GM18867 (cell line): ENCODE results near the gene SUGP2.
"Not testable (repeated sequence)": the region's sequence is repeated elsewhere in the genome, so short reads cannot be mapped to it uniquely, and the experiment has no call there.

Source experiments
- ATAC-seq: cut with Tn5 transposase; IDR thresholded peaks from one replicate; pipeline ENCODE4 v1.9.1; 2021; ENCODE audit warnings: mild to moderate bottlenecking, moderate library complexity; ENCODE audit not compliant: unreplicated experiment

Gene SUGP2

DNA sequence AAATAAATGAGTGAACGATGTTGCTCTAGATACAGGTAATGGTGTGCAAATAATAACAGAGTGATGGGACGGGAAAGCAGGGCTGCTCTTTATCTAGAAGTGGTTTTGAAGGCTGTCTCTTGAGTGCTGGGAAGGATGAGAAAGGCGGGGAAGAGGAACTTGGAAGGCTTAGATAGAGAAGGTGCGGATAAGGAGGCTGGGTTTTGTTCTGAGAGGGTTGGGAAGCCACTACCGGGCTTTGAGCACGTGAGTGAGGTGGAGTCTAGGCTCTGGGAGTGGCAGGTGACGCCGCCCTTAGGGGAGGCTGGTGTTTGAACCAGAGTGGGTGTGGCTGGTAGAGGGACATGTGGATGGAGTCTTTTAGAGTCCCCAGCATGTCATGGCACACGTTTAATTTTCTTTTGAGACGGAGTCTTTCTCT, 897 bp upstream of the SUGP2 start:
- peak; percentile 40 for ATAC-seq

DNA sequence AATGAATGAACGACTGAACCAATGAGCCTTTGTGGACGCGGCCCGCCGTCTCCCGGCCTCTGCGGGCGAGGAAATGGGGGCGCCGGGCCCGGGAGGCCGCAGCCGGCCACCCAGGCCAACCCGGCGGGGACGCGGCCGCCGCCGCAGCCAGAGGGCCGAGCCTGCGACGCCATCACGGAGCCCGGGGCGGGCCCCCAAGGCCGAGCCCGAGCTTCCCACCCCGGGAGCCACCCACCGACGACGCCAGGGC, 216 bp downstream of the SUGP2 start:
- ATAC-seq = no peak

DNA sequence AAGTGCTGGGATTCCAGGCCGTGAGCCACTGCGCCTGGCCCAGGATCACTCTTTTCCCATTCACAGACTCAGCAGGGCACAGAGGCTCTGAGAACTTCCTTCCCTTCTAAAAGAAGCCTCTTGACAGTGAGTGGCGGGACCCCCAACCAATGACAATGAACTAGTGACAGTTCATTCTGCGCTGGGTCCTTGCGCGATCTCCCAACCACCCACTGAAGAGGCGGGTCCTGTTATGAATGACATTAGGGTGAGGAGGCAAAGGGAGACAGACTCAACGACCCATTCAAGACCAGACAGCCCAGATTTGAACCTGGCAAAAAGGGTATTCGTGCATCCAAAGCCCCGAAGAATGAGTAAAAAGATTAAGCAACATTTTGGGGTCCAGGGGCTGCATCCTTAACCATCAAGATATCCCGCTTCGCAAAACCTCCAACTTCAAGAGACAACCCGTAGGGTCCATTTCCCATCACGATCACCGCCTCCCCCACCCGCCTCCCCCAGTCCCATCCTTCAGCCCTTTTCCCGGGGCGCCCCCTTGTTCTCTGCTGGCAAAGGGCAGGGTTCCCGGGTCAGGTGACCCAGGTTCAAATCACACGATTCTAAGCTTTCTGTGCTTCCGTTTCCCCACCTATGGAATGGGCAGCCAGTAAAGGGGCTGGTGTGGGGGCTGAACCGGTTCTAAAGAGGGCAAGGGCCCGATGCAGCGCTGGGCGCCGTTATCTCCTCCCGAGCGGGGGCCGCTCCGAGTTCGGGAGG, 719 bp downstream of the SUGP2 start:
- no peak for ATAC-seq

DNA sequence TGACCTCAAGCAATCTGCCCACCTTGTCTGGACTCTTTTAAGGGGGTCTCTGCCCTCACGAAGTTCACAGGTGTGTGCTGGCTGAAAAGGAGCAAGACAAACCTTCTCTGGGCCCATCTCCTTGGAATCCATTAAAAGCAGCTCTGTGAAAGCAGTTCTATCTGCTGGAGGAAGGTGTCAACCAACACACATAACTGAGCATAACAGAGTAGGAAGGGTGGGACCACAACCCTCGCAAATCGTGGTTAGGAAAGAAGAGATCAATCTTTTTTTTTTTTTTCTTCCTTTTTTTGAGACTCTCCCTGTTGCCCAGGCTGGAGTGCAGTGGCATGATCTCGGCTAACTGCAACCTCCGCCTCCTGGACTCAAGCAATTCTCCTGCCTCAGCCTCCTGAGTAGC, 1.4 kb downstream of the SUGP2 start:
- ATAC-seq = no peak

DNA sequence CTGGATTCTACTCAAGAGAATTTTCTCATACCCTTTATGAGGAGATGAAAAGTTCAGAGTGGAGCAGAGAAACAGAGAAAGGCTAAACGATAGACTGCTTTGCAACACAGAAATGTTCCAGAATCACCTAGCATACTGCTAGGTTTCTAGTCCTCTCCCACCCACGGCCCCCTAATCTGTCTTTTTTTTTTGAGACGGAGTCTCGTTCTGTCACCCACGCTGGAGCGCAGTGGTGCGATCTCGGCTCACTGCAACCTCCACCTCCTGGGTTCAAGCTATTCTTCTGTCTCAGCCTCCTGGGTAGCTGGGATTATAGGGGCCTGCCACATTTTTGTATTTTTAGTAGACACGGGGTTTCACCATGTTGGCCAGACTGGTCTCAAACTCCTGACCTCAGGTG, 4.8 kb downstream of the SUGP2 start:
- ATAC-seq = no peak

DNA sequence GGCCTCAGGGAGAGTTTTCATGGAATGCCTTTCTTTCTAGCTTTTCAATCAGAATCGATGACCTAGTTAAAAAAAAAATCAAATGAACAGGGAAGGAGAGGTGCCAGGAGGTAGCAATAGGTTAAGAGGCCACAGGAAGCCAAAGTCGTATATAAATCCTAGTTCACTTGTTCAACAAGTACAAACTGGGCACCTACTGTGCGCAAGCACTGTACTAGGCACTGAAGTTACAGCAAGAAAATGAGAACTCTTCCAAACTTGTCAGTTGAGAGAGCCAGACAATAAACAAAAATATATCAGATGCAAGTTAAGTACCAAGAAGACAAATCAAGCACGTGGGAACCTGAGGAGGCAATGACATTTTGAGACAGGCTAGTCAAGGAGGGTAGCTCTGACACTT, 6.1 kb downstream of the SUGP2 start:
- no peak for ATAC-seq

DNA sequence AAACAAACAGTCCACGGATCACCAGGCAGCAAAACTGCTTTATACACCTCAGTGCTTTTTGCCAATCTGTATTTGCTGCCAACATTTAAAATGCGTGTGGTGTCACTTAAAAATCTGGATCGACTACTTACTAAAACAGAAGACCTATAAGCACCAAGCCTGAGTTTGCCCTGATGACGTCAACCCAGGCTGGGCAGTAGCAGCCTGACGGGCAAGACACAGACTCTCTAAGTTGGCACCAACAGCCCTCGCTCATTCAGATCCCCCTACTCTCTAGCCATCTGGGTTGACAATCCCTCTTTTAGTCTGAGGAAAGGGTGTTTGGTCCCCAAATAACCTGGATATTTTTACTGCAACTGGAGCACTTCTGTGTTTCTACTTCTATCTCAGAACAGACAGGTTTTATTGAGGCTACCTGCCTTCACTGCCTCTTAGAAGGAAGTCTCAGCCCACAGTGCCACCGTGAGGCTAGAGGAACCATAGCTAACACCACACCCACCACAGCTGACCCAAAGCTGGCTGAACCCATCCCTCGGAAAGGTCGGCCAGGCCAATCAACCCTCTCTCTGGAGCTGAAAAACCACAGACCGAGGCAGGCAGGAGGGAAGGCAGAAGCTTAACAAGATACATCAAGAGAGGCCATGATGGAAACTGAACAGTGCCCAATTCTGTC, 6.9 kb downstream of the SUGP2 start:
- ATAC-seq = no peak

DNA sequence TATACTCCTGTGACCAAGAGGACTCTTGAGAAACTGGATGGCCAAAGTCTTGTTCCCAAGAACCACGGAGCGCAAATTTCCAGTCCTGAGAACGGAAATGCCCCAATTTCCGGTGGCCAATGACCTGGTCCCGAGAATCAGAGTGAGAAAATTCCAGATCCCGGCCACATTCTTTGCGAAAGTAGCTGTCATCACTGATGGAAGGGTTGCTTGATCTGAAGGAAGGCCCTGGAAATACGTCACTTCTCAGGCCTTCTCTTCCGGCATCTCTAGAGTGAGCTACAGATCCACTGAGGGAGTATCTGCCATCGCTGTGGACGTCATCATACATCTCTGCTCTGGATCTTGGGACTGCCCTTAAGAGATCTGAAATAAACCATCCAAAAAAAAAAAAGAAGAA, 7.5 kb downstream of the SUGP2 start:
- ATAC-seq = no peak

DNA sequence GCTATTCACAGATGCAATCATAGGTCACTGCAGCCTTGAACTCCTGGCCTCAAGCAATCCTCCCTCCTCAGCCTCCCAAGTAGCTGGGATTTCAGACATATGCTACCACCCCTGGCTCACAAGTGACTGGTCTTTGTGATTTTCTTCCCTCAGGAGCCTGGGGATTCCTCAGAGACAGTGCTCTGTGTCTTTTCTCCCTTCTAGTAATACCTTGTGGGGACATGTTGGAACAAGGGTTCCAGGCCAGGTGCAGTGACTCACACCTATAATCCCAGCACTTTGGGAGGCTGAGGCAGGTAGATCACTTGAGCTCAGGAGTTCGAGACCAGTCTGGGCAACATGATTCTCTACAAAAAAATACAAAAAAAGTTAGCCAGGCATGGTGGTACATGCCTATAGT, 9.9 kb downstream of the SUGP2 start:
- ATAC-seq = not testable (repeated sequence)

DNA sequence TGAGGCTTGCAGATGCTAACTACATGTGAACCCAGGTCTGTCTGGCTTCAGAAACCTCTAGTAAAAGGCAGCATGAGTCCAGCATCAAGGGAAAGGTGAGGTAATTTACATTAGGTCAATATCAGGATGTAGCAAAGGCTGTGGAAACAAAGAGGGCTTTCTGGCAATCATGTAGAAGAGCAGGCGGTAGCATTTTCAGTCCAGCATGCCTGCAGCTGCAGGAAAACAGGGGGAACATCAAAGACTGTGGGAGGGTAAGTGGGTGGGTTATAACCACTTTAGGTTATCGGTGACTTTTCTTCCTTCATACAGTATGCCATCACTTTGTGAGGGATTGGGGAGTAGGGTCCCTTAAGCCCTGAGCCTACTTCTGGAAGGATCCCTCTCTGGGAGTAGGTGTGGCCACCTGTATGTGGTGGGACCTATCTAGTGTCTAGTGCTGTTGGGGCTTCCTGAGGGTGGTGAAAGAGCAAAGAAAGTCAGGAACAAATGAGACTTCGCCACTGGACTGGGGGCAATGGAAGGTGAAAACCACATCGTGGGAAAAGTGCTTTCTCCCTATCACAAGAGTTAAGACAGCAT, 10.8 kb downstream of the SUGP2 start:
- no peak for ATAC-seq

DNA sequence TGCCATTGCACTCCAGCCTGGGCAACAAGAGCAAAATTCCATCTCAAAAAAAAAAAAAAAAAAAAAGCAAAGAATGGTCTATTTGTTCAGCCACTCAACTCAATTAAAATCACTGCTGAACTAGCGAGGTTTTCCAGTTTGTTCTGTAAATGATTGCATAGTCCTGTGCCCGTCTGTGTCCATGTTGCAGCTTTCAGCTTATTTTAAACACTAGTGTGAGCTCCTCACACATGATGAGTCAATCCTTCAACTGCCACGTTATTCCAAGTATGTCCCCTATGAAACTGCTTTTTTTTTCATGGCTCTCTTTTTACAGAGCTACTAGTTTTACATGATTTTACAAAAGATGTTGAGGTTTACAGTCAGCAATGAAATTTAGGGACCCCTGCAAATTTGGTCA, 12.2 kb downstream of the SUGP2 start:
- ATAC-seq = no peak

DNA sequence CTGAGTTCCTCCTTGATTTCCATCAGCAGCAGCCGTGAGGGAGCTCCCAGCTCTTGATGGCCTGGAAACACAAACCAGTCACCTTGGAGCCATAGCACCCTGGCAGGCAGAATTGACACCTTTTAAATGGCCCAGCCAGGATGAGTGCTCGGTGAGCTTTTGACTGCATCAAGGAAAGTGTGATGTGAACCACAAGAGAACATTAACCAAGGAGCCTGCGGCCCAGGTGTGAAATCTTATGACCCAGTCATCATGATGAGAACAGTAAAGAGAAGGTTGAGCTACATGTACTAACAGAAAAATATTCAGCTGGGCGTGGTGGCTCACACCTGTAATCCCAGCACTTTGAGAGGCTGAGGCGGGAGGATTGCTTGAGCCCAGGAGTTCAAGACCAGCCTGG, 22.8 kb downstream of the SUGP2 start:
- no peak for ATAC-seq

DNA sequence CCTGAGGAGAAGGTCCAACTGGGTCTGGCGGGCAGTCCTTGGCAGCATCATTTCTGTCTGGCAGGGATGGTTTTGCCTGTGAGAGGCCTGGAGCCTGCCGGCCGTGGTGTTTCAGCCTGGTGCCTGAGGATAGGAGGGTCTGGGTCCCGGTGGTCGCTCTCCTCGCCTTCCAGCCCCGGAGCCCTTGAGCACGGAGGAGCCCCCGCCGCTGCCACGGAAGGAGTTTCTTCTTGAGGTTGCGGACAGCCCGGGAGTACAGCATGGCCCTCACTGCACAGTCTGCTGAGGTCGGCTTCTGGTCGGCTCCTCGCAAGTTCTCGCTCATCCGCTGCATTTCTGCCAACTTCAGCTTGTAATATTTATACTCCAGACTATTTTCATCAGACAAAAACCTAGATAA, 23.4 kb downstream of the SUGP2 start:
- no peak for ATAC-seq

DNA sequence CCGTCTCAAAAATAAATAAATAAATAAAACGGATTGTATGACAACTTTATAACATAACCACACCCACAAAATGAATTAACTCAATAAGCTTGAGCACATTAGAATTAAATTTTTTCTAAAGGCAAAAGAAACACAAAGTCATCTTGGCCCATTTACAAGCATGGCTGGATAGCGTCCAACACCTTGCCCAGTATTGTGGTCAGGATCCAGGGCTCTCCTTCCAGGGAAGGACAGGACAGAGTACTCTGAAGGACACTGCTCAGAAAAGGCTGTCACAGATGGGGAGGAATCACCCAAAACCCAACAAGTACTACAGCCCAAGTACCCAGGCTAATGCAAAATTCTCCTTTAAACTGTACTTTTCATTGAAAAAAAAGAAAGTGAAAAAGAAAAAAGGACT, 27.1 kb downstream of the SUGP2 start:
- ATAC-seq = no peak

DNA sequence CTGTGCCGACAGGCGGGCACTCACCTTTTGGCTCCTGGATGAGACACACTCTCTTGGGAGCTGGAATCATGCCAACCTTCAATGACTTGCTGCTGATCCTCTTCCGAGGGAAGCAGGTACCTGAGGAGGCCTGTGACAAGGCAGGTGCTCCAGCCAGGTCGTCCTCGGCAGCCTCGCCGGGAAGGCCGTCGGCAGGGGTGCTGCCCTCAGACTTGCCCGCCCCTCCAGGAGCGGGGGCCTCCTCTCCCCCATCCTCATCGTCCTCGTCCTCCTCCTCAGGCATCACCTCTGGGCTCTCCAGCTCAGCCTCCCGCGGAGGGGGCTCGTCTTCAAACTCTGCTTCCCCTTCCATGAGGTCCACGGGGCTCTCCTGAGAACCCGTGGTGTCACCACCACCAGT, 29.2 kb downstream of the SUGP2 start:
- no peak for ATAC-seq

DNA sequence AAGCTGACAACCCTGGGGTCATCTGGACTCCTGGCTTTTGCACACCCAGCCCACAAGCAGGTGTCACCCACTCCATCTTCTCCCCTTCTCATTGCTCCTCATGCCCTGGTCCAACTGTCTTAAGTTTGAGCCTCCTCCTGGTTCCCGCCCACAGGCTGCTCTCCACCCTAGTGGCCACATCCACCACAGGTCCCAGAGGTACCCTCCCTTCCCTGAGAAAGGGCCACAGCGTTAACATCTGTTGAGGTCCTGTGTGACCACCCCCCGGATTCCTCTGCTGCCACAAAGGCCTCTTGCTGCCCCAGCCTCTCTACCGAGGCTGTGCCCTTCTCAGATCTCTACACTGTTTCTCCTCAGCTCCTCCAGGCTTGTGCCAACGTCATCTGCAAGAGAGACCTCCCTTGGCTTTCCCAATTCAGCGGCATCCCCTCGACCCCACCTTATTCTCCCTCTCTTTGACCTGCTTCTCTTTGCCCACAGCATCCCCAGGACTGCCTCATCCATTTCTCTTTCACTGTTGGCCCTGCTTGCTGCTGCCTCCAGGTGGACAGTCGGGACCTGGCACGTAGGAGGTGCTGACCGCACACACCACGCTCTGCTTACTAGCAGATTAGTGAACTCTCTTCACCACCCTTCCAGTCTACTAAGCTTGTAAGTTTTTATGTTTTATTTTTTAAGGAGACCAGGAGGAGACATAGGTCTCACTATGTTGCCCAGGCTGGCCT, 33.3 kb downstream of the SUGP2 start:
- no peak for ATAC-seq

DNA sequence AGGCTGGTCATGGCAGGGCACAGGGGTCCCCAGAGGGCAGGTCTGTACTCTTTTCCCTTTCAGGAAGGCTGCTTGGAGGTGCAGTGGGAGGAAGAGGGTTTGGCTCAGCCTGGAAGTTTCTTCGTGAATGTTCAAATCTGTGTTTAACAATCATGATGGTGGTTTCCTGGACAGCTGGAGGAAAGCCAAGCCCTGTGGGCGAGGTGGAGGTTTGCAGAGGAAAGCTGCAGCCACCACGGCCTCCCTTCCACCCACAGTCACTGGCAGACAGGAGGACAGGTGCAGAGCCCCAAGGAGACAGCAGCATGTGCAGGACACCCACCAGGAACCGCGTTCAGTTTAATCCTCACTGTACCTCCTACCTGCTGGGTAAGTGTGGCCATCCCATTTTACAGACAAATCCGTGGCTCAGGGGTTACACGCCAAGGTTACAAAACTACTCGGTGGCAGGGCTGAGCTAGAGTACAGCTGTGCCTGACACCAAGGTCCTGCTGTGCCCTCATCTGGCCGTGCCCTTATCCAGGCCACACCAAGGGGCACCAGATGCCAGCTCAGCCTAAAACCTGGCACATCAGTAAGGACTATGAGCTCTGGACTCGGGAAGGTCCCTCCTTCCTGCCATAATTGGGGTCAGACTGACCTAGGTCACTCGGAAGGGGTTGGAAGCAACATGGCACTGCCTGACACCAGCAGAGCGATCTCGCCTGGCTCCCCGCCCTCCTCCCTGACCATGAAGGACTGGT, 34.1 kb downstream of the SUGP2 start:
- ATAC-seq = no peak

DNA sequence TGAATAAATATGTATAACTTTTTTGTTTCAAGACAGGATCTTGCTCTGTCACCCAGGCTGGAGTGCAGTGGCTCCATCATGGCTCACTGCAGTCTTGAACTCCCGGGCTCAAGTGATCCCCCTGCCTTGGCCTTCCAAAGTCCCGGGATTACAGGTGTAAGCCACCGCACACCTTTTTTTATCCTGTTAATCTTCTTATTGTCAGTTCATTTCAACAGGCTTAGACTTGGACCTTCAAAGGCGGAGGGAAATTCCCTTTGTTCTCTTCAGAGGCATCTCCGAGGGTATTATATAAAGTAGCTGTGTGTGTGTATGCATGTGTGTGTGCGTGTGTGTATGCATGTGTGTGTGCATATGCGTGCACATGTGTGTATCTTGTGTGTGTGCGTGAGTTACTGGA, 35.0 kb downstream of the SUGP2 start:
- ATAC-seq = no peak

DNA sequence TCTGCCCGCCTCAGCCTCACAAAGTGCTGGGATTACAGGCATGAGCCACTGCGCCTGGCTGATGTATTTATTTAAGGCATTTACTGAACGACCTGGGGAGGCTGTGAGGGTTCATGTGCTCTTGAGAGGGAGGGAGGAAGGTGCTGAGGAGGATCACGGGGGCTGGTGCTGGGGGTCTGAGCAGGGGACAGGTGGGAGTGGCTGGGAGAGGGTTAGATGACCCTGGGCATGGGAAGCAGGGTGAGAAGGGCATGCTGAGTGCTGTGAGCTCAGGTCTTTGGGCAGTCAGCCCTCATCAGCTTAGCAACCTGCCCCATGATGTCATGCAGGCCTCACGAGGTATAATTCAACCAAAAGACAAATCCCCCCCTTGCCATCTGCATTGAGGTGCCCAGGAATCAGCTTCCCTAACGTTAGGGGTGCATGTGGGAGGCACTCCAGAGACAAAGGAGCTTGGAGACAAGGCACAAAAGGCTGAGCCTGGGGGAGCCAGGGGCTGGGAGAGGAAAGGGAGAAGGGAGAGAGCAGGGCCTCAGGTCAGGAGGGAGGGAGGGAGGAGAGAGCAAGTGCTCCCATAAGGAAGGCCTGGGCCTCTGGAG, 36.4 kb downstream of the SUGP2 start:
- no peak for ATAC-seq

DNA sequence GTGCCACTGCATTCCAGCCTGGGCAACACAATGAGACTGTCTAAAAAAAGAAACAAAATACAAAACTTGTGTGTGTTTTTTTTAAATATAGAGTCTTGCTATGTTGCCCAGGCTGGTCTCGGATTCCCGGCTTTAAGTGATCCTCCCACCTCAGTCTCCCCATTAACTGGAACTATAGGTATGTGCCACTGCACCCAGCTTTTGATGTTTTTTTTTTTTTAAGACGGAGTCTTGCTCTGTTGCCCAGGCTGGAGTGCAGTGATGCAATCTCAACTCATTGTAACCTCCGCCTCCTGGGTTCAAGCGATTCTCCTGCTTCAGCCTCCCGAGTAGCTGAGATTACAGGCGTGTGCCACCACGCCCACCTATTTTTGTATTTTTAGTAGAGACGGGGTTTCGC, 37.0 kb downstream of the SUGP2 start:
- no peak for ATAC-seq

DNA sequence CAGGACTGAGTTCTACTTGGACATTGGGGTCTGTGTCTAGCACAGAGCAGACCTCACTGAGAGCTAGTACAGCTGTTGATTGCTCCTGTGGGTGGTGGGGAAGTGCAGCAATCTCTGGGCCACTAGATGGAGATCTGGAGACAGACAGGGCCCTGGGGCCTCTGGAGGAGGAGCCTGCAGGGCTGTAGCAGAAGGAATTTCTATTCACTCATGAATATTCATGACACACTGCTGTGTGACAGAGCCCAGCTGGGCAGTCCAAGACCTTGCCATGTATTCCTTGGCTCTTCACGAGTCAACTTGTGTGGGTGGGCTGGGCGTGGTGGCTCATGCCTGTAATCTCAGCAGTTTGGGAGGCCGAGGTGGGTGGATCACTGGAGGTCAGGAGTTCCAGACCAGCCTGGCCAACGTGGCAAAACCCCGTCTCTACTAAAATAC, 37.5 kb downstream of the SUGP2 start:
- peak; percentile 40 for ATAC-seq
